HUES64 (cell line): ENCODE data around the gene CEP170B. TPM values are rescaled to one million over a fixed set of nuclear protein-coding genes. Genes with fewer than 3 reads are reported as not detected.

ENCODE experiments used
- H3K27ac ChIP-seq: 2 replicates; pipeline ENCODE4 v1.7.0; 2013; ENCODE audit warnings: low read depth, low read length, inconsistent platforms
- H3K27me3 ChIP-seq: 2 replicates; pipeline ENCODE4 v1.6.1; 2013; ENCODE audit warnings: mild to moderate bottlenecking, low read length; ENCODE audit not compliant: insufficient read depth
- H3K36me3 ChIP-seq: 2 replicates; pipeline ENCODE4 v1.6.1; 2013; ENCODE audit warnings: mild to moderate bottlenecking, low read length; ENCODE audit not compliant: insufficient read depth
- H3K4me1 ChIP-seq: 2 replicates; pipeline ENCODE4 v1.6.1; 2013; ENCODE audit warnings: mild to moderate bottlenecking, low read length, moderate library complexity; ENCODE audit not compliant: insufficient read depth
- H3K4me3 ChIP-seq: 2 replicates; pipeline ENCODE4 v1.5.1; 2013; ENCODE audit warnings: mild to moderate bottlenecking, low read length, moderate library complexity
- H3K9ac ChIP-seq: 2 replicates; pipeline ENCODE4 v1.6.1; 2013; ENCODE audit warnings: mild to moderate bottlenecking, low read depth, low read length
- H3K9me3 ChIP-seq: 2 replicates; pipeline ENCODE4 v1.6.1; 2013; ENCODE audit warnings: low read depth, low read length; ENCODE audit not compliant: insufficient read depth
- WGBS: fragments of 150-250, 120-280 bp; methylation state at CpG from one replicate; pipeline ENCODE4 v1.1.7; 2013; ENCODE audit warnings: missing lambda C conversion rate; 5-methylcytosine and 5-hydroxymethylcytosine counted together
- polyA plus RNA-seq, 2 experiments: library from polyadenylated mRNA; stranded (reverse); fragments of 50-300 nt; gene quantifications; one replicate each; pipeline ENCODE4 v1.2.3, GENCODE V29; 2013

Gene CEP170B
- polyA plus RNA-seq (2013, experiment 1 of 2): 12.0 TPM
- polyA plus RNA-seq (2013, experiment 2 of 2): 11.1 TPM

DNA sequence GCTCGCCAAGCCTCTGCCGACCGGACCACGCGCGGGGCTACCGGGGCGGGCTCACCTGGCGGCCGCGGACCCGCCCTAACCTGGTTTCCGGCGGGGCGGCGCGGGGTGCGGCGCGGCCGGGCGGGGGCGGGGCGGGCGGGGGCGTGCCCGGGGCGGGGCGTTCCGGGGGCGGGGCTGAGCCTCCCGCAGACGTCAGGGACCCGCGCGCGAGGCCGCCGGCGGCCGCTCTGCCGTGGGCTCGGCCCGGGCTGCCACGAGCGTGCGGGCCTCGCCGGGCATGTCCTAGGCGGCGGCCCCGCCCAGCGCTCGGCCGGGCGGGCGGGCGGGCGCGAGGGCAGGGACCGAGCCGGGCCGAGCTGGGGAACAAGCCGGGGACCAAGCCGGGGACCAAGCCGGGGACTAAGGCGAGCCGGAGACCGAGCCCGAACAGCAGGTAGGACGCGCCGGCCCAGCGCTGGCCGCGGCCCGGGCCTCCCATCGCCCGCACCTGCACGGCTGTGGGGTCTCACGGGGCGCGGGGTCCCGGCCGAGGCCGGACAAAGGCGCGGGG lies at the start of gene CEP170B:
TSS of gene CEP170B (plus strand) at position 188 of the 550 bp plus-strand sequence. CDS start 3,183 bp downstream, outside the sequence.
- H3K9ac ChIP-seq: peak within 1 kb of the TSS; percentile 85
- peaks cover 6% of the 10 kb centered on the region for H3K36me3 ChIP-seq
- H3K9me3 ChIP-seq: no peaks in the 10 kb centered on the region
- peak within 1 kb of the TSS; percentile 86 for H3K27ac ChIP-seq
- H3K27me3 ChIP-seq: peaks cover 27% of the 10 kb centered on the region
- peak within 1 kb of the TSS; percentile 84 for H3K4me3 ChIP-seq
- WGBS: under 1% methylated on average over 88 of the region's 88 CpGs
- no peaks in the 10 kb centered on the region for H3K4me1 ChIP-seq

- H3K9me3 ChIP-seq: no peaks in the 10 kb centered on the region
- H3K4me3 ChIP-seq: peak overlapping the region; percentile 76
- peaks cover 7% of the 10 kb centered on the region for H3K27me3 ChIP-seq
- WGBS: 11% methylated on average over 8 of the region's 8 CpGs
- H3K4me1 ChIP-seq: no peaks in the 10 kb centered on the region
- H3K36me3 ChIP-seq: no peaks in the 10 kb centered on the region
- H3K9ac ChIP-seq: peak overlapping the region; percentile 86
- H3K27ac ChIP-seq: peak overlapping the region; percentile 82; the same call in 1 of the 2 replicates
Observed at GRCh38 chr14:104816616-104816884, 48.5 kb upstream of the CEP170B start.

- Histone ChIP-seq H3K27ac (no peak overlapping the region), H3K4me3 (no peak overlapping the region), H3K9ac (no peak overlapping the region), H3K36me3 (no peaks in the 10 kb centered on the region), H3K9me3 (no peaks in the 10 kb centered on the region), H3K27me3 (peaks cover 7% of the 10 kb centered on the region), H3K4me1 (no peaks in the 10 kb centered on the region)
- WGBS: 94% methylated on average over 8 of the region's 8 CpGs
Observed at GRCh38 chr14:104817930-104818713, 46.9 kb upstream of the CEP170B start.

DNA sequence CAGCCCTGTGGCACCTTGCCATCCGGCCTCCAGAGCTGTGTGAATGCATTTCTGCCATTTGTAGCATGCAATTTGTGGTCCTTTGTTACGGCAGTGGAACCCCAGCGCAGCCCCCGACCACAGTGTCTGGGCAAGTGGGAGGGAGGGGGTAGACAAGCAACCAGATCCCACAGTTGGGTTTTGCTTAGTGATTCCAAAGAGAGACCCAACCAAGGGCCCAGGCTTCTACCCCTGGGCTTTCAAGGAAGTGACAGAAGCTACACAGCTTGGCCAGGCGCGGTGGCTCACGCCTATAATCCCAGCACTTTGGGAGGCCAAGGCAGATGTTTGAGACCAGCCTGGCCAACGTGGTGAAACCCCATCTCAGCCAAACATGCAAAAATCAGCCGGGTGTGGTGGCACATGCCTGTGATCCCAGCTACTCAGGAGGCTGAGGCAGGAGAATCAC lies 46.3 kb upstream of the CEP170B start:
- Histone ChIP-seq H3K27ac (no peak overlapping the region), H3K4me3 (no peak overlapping the region), H3K9me3 (no peaks in the 10 kb centered on the region), H3K4me1 (no peaks in the 10 kb centered on the region), H3K27me3 (peaks cover 7% of the 10 kb centered on the region), H3K36me3 (no peaks in the 10 kb centered on the region), H3K9ac (no peak overlapping the region)
- 93% methylated on average over 9 of the region's 9 CpGs for WGBS

GRCh38 chr14:104819361-104819781 lies 45.7 kb upstream of the CEP170B start:
- H3K27ac ChIP-seq: no peak overlapping the region
- no peak overlapping the region for H3K9ac ChIP-seq
- WGBS: 92% methylated on average over 12 of the region's 12 CpGs
- H3K4me3 ChIP-seq: no peak overlapping the region
- H3K36me3 ChIP-seq: no peaks in the 10 kb centered on the region
- no peaks in the 10 kb centered on the region for H3K4me1 ChIP-seq
- H3K9me3 ChIP-seq: no peaks in the 10 kb centered on the region
- H3K27me3 ChIP-seq: peaks cover 11% of the 10 kb centered on the region

- Histone ChIP-seq H3K9ac (no peak overlapping the region), H3K4me3 (no peak overlapping the region), H3K27ac (no peak overlapping the region), H3K36me3 (no peaks in the 10 kb centered on the region), H3K4me1 (no peaks in the 10 kb centered on the region), H3K27me3 (peaks cover 24% of the 10 kb centered on the region), H3K9me3 (no peaks in the 10 kb centered on the region)
- WGBS: 26% methylated on average over 21 of the region's 22 CpGs
Observed at GRCh38 chr14:104820669-104821228, 44.3 kb upstream of the CEP170B start.

DNA sequence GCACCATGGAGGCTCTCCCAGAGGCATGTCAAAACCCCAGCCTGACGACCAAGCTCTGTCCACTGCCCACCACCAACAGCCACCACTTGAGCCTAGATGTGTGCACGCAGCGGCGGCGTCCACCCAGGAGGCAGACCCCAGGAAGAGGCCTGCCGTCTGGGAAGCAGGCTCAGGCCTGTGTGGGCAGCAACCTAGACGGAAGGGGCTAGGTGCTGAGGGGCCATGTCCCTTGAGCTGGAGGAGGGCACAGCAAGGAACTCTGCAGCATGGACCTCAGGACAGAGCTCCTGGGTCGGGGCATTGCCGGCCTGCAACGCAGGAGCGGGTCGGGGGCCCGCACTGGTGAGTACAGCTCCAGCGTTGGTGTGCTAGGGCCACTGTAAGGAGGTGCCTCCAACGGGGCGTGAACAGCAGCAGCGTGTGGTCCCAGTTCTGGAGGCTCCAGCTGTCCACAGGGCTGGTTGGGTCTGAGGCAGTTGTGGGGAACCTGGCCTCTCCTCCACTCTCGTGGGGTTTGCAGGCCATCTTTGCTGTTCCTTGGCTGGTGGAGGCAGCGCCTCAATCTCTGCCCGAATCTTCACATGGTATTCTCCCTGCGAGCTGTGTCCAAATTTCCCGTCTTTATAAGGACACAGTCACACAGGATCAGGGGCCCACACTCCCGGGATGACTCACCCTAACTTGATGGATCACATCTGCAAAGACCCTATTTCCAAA lies 43.7 kb upstream of the CEP170B start:
- no peak overlapping the region for H3K4me3 ChIP-seq
- no peak overlapping the region for H3K9ac ChIP-seq
- H3K36me3 ChIP-seq: no peaks in the 10 kb centered on the region
- H3K9me3 ChIP-seq: no peaks in the 10 kb centered on the region
- H3K27ac ChIP-seq: no peak overlapping the region
- peaks cover 29% of the 10 kb centered on the region for H3K27me3 ChIP-seq
- H3K4me1 ChIP-seq: no peaks in the 10 kb centered on the region
- WGBS: 87% methylated on average over 23 of the region's 23 CpGs

- no peak overlapping the region for H3K9ac ChIP-seq
- H3K27me3 ChIP-seq: peaks cover 26% of the 10 kb centered on the region
- no peak overlapping the region for H3K27ac ChIP-seq
- H3K36me3 ChIP-seq: no peaks in the 10 kb centered on the region
- no peaks in the 10 kb centered on the region for H3K9me3 ChIP-seq
- 88% methylated on average over 27 of the region's 27 CpGs for WGBS
- no peaks in the 10 kb centered on the region for H3K4me1 ChIP-seq
- no peak overlapping the region for H3K4me3 ChIP-seq
Observed at GRCh38 chr14:104821971-104822608, 43.0 kb upstream of the CEP170B start.

DNA sequence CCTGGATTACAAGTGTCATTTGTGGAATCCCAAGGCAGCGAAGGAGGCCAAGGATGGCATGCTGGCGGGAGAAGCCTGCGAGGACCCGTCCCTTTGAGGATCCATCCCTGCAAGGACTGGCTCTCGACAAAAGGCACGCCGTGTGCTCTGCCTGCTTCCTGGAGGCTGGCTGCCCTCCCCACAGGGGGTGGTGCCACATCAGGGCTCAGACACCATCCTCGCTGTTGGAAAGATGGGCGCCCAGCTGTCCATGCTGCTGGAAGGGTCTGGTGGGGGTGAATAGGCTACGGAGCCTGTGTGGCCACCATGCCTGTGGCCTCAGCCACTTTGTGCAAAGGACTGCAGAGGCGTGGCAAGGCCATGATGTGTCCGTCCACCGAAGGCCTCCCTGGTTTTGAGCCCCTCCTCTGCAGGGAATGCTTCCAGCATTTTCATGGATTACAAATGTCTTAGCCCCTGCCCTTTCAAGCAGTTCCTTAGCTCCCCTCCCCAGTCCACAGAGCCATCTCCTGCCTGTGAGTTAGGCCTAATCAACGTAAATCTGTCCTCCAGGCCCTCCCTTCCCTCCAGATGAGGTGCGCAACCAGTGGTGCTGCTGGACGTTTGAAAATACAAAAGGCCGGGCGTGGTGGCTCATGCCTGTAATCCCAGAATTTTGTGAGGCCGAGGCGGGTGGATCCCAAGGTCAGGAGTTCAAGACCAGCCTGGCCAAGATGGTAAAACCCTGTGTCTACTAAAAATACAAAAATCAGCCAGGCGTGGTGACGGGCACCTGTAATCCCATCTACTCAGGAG lies 42.0 kb upstream of the CEP170B start:
- Histone ChIP-seq H3K4me1 (no peaks in the 10 kb centered on the region), H3K9ac (no peak overlapping the region), H3K4me3 (no peak overlapping the region), H3K27ac (no peak overlapping the region), H3K36me3 (no peaks in the 10 kb centered on the region), H3K27me3 (peaks cover 30% of the 10 kb centered on the region), H3K9me3 (no peaks in the 10 kb centered on the region)
- 87% methylated on average over 22 of the region's 22 CpGs for WGBS

GRCh38 chr14:104824353-104824997 lies 40.6 kb upstream of the CEP170B start:
- H3K4me1 ChIP-seq: no peaks in the 10 kb centered on the region
- H3K27ac ChIP-seq: no peak overlapping the region
- WGBS: 92% methylated on average over 2 of the region's 2 CpGs
- H3K36me3 ChIP-seq: no peaks in the 10 kb centered on the region
- H3K4me3 ChIP-seq: no peak overlapping the region
- no peaks in the 10 kb centered on the region for H3K9me3 ChIP-seq
- H3K27me3 ChIP-seq: peaks cover 30% of the 10 kb centered on the region
- H3K9ac ChIP-seq: no peak overlapping the region
